ENCODE results near the gene EPB41. TPM values are rescaled to one million over a fixed set of nuclear protein-coding genes. Genes with fewer than 3 reads are reported as not detected.
"Not testable (repeated sequence)": the region's sequence is repeated elsewhere in the genome, so short reads cannot be mapped to it uniquely, and the experiment has no call there.

EPB41 gene
- total RNA-seq, 2 experiments from 2014 or later: 94.5 to 95.4 TPM

DNA sequence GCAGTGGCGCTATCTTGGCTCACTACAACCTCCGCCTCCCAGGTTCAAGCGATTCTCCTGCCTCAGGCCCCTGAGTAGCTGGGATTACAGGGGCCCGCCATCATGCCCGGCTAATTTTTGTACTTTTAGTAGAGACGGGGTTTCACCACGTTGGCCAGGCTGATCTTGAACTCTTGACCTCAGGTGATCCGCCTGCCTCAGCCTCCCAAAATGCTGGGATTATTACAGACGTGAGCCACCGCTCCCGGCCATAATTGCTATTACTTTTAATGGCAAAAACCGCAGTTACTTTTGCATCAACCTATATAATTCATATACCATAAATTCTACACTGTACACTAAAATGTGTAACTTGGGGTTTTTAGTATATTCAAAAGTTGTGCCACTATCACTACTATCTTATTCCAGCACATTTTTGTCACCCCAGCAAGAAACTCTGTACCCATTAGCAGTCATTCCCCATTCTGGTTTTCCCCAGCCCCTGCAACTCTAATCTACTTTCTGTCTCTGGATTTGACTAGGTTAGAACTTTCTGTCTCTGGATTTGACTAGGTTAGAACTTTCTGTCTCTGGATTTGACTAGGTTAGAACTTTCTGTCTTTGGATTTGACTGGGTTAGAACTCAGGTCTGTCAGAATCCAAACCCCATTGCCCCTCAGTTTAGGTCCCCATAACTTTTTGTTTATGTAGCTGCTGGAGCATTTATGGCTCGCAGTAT is 47.9 kb downstream of the EPB41 start:
- not testable (repeated sequence) for H3K4me3 Mint-ChIP-seq; ATAC-seq; H3K27me3 Mint-ChIP-seq (ENCODE audit: low read depth); H3K27ac Mint-ChIP-seq; H3K9me3 Mint-ChIP-seq (ENCODE audit: insufficient read depth); DNase-seq; H3K36me3 Mint-ChIP-seq (ENCODE audit: low read depth)
- ChIA-PET POLR2A (interaction anchor here (0.8 kb wide), 1 partner anchor 48 kb away, joined by 3 read pairs; the partner anchor contains the start of gene EPB41), CTCF (interaction anchor here (0.6 kb wide), 1 partner anchor 152 kb away, joined by 4 read pairs; no protein-coding TSS in a partner anchor)
- peaks cover 32% of the 10 kb centered on the region for H3K4me1 Mint-ChIP-seq (ENCODE audit: low read depth)

DNA sequence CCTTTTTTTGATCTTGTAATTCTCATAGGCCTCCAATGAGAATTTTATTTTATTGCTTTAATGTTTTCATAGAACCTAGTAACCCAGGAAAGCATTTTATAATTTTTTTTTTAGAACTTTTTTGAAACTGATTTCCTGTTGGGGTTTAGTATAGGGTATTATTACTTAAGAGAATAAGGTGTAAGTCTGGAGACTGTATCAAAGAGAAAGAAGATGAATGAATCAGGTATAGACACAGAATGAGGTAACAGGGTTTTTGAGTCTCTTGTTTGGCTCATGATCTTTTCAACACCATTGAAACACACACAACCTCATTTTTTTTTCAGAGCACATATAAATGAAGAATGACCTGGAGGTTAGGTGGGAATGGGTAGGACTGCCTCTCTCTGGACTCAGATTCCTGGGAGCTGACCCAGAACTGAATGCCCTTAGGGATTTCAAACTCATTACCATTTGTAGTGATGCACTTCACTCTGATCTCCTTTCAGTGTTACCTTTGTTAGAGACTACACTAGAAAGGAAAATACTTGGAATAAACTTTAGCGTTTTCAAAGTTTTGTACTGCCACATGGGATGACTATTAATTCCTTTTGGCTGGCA is 51.0 kb downstream of the EPB41 start:
- ChIA-PET CTCF (no interaction called here), POLR2A (no interaction called here)
- Mint-ChIP-seq H3K9me3 (ENCODE audit: insufficient read depth) (no peaks in the 10 kb centered on the region), H3K27me3 (ENCODE audit: low read depth) (no peaks in the 10 kb centered on the region), H3K4me3 (no peak overlapping the region), H3K4me1 (ENCODE audit: low read depth) (peaks cover 25% of the 10 kb centered on the region), H3K36me3 (ENCODE audit: low read depth) (peaks cover 5% of the 10 kb centered on the region), H3K27ac (no peak overlapping the region)
- no peak for ATAC-seq
- no peak for DNase-seq

DNA sequence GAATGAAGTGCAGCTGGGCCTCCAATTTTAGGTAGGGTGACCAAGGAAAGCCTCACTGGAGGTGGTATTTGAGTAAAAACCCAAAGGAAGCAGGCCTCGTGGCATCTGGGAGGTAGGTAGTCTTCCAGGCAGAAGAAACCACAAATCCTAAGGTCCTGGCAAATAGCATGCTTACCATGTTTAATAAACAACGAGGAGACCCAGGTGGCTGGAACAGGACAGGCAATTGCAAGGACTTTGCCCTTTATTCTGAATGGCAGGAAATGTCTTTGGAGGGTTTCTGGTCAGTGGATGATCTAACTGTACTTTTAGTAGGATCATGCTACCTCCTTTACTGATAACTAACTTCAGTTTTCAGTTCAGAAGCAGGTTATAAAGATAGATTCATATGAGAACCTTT is 52.2 kb downstream of the EPB41 start:
- Mint-ChIP-seq H3K27ac (no peak overlapping the region), H3K27me3 (ENCODE audit: low read depth) (no peaks in the 10 kb centered on the region), H3K36me3 (ENCODE audit: low read depth) (peaks cover 8% of the 10 kb centered on the region)

DNA sequence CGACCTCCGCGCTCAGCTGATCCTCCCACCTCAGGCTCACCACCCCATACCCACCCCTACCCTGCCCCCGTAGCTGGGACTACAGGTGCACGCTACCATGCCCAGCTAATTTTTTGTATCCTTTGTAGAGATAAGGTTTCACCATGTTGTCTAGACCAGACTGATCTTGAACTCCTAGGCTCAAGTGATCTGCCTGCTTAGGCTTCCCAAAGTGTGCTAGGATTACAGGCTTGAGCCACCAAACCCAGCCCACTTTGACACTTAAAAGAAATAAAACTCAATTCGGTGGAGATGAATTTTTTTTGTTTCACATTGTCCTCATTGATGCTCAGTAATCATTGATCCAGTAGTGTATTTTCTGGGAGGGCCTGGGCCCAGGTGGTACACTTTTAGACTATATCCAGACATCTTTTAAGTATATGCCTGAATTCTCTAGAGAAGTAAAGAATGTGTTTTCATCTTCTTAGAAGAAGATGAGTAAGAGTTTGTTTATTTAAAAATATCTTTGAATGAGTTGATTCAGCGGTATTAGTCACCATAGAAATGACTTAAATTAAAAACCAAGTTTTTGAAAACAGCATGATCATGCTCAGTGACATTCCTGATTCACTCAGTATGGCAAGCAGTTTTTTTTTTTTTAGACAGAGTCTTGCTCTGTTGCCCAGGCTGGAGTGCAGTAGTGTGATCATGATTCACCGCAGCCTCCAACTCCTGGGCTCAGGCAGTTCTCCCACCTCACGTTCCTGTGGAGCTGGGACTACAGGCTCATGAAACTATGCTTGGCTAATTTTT is 57.8 kb downstream of the EPB41 start:
- peaks cover 18% of the 10 kb centered on the region for H3K4me1 Mint-ChIP-seq (ENCODE audit: low read depth)

More for the DNA sequence above, 52.2 kb downstream of the EPB41 start:
- POLR2A ChIA-PET: no interaction called here
- CTCF ChIA-PET: no interaction called here
- Mint-ChIP-seq H3K9me3 (ENCODE audit: insufficient read depth) (no peaks in the 10 kb centered on the region), H3K4me1 (ENCODE audit: low read depth) (peaks cover 20% of the 10 kb centered on the region), H3K4me3 (no peak overlapping the region)
- ATAC-seq (no peak), DNase-seq (no peak)

DNA sequence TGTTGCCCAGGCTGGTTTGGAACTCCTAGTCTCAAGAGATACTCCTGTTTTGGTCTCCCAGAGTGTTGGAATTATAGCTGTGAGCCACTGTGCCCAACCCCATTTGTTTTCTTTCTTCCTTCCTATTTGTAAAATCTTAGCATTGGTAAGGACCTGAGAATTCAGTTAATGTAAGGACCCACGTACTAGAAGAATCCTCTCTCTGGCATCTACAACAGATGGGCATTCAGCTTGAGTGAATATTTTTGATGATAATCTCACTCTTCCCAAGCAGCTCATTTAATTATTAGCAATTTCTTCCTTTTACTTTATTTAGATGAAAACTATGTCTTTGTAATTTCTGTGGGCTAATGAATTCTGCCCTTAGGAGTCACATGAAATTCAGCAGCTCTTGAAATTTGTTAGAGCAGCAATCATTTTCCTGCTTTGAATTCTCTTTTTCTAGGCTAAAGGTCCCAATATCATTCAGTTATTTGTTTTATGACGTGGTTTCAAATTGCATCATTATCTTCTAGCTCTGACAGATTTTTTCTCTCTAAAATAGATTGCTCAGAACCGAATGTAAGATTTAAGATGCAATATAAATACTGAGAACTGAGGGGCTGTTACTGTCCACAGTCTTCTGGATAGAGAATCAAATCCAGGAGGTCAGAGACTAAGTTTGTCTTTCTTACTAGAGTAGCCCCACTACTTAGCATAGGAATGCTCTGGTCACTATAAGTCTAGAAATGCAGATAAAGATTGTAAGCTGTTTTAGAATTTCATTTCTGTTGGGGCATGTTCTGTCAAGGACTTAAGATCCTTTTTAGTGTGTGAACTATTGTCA is 59.4 kb downstream of the EPB41 start:
- peaks cover 21% of the 10 kb centered on the region for H3K4me1 Mint-ChIP-seq (ENCODE audit: low read depth)
- H3K27ac Mint-ChIP-seq: no peak overlapping the region
- CTCF ChIA-PET: interaction anchor here (1.0 to 1.3 kb wide), 3 partner anchors 42 to 60 kb away, joined by 3 read pairs; no protein-coding TSS in a partner anchor

More for the DNA sequence above, 57.8 kb downstream of the EPB41 start:
- peaks cover 15% of the 10 kb centered on the region for H3K36me3 Mint-ChIP-seq (ENCODE audit: low read depth)
- H3K27ac Mint-ChIP-seq: peak overlapping the region; percentile 43
- H3K9me3 Mint-ChIP-seq (ENCODE audit: insufficient read depth): no peaks in the 10 kb centered on the region
- H3K27me3 Mint-ChIP-seq (ENCODE audit: low read depth): no peaks in the 10 kb centered on the region
- ChIA-PET CTCF (interaction anchor here (0.6 to 0.8 kb wide), 2 partner anchors 91 to 508 kb away, joined by 3 read pairs; no protein-coding TSS in a partner anchor), POLR2A (no interaction called here)
- DNase-seq: no peak
- no peak for ATAC-seq
- no peak overlapping the region for H3K4me3 Mint-ChIP-seq

DNA sequence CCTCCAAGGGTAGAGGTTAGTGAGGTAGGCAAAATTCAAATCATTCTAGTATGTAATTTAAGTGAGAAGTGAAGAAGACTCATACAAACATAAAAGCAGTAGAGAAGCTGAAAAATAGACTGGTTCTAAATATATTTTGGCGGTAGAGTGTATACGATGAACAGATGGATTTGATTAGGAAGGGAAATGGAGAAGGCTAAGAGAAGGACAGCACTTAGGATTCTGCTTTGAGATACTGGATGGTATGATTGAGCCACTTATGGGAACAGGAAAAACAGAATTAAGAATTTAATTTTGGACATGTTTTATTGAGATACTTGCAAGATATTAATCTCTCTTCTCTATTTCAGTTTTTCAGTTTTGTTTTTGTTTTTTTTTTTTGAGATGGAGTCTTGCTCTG is 60.1 kb downstream of the EPB41 start:
- Mint-ChIP-seq H3K4me3 (no peak overlapping the region), H3K9me3 (ENCODE audit: insufficient read depth) (no peaks in the 10 kb centered on the region), H3K36me3 (ENCODE audit: low read depth) (peaks cover 17% of the 10 kb centered on the region), H3K27me3 (ENCODE audit: low read depth) (no peaks in the 10 kb centered on the region), H3K27ac (no peak overlapping the region), H3K4me1 (ENCODE audit: low read depth) (peaks cover 21% of the 10 kb centered on the region)
- DNase-seq (no peak), ATAC-seq (no peak)
- ChIA-PET CTCF (interaction anchor here (1.3 kb wide), 1 partner anchor 42 kb away, joined by 3 read pairs; no protein-coding TSS in a partner anchor), POLR2A (no interaction called here)

More for the DNA sequence above, 59.4 kb downstream of the EPB41 start:
- DNase-seq: no peak
- H3K27me3 Mint-ChIP-seq (ENCODE audit: low read depth): no peaks in the 10 kb centered on the region
- H3K9me3 Mint-ChIP-seq (ENCODE audit: insufficient read depth): no peaks in the 10 kb centered on the region
- H3K36me3 Mint-ChIP-seq (ENCODE audit: low read depth): peaks cover 17% of the 10 kb centered on the region
- no peak overlapping the region for H3K4me3 Mint-ChIP-seq
- no peak for ATAC-seq
- POLR2A ChIA-PET: no interaction called here

DNA sequence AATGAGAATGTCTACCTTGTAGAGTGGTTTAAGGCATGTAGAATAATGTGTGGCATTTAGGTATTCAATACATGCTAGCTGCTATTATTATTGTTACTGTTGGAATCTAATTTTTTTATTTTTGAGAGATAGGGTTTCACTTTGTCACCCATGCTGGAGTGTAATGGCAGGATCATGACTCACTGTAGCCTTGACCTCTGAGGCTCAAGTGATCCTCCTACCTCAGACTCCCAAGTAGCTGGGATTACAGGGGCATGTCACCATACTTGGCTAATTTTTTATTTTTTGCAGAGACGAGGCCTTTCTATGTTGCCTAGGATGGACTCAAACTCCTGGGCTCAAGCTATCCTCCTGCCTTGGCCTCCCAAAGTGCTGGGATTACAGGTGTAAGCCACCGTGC is 61.9 kb downstream of the EPB41 start:
- POLR2A ChIA-PET: interaction anchor here (0.7 kb wide), 1 partner anchor 49 kb away, joined by 3 read pairs; no protein-coding TSS in a partner anchor
- DNase-seq (no peak), ATAC-seq (no peak)
- Mint-ChIP-seq H3K4me1 (ENCODE audit: low read depth) (peaks cover 26% of the 10 kb centered on the region), H3K27me3 (ENCODE audit: low read depth) (no peaks in the 10 kb centered on the region), H3K27ac (no peak overlapping the region), H3K4me3 (no peak overlapping the region), H3K9me3 (ENCODE audit: insufficient read depth) (no peaks in the 10 kb centered on the region), H3K36me3 (ENCODE audit: low read depth) (peaks cover 20% of the 10 kb centered on the region)
- CTCF ChIA-PET: interaction anchor here (1.1 to 1.3 kb wide), 3 partner anchors 10 to 226 kb away, joined by 3 to 4 read pairs (median 3); no protein-coding TSS in a partner anchor

DNA sequence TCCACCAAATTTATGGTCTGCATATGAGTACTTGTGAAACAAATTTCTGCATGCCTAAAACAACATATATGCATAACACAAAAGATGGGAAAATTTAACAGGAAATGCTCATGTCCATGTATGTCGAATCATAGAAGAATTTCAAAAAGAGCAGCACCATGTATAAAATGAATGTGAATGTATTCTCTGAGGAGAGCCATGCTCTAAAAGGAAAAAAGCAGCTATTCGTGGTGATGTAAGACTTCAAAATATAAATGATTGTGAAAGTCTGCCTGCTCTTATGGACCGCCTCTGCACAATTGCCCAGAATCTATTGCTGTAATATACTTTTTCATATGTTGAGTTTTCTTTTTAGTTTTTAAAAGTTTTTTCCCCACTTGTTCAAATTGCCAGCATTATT is 66.8 kb downstream of the EPB41 start:
- CTCF ChIA-PET: no interaction called here
- Mint-ChIP-seq H3K4me1 (ENCODE audit: low read depth) (peaks cover 13% of the 10 kb centered on the region), H3K4me3 (no peak overlapping the region), H3K9me3 (ENCODE audit: insufficient read depth) (peaks cover 5% of the 10 kb centered on the region), H3K27me3 (ENCODE audit: low read depth) (no peaks in the 10 kb centered on the region), H3K36me3 (ENCODE audit: low read depth) (peaks cover 18% of the 10 kb centered on the region), H3K27ac (no peak overlapping the region)
- no peak for DNase-seq
- ATAC-seq: no peak
- POLR2A ChIA-PET: no interaction called here

DNA sequence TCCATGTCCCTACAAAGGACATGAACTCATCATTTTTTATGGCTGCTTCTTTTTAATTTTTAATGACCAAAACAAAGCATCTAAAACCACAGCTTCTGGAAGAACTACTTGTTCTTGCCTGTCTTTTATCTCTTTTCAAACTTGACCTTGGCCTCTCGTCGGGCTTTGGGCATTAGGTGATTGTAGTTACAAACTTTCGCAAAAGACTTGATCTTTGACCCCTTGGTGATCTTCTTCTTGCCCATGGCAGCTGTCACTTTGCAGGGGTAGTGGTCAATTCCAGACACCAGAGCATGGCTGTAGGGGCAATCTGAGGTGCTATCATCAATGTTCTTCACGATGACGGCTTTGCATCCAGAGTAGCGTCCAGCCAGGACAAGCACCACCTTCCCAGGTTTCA is 67.8 kb downstream of the EPB41 start:
- ATAC-seq: no peak
- Mint-ChIP-seq H3K9me3 (ENCODE audit: insufficient read depth) (peaks cover 5% of the 10 kb centered on the region), H3K27ac (no peak overlapping the region), H3K4me3 (no peak overlapping the region), H3K4me1 (ENCODE audit: low read depth) (peaks cover 15% of the 10 kb centered on the region), H3K27me3 (ENCODE audit: low read depth) (no peaks in the 10 kb centered on the region), H3K36me3 (ENCODE audit: low read depth) (peaks cover 18% of the 10 kb centered on the region)
- ChIA-PET POLR2A (no interaction called here), CTCF (interaction anchor here (1.3 kb wide), 1 partner anchor 100 kb away, joined by 3 read pairs; no protein-coding TSS in a partner anchor)
- DNase-seq: no peak

DNA sequence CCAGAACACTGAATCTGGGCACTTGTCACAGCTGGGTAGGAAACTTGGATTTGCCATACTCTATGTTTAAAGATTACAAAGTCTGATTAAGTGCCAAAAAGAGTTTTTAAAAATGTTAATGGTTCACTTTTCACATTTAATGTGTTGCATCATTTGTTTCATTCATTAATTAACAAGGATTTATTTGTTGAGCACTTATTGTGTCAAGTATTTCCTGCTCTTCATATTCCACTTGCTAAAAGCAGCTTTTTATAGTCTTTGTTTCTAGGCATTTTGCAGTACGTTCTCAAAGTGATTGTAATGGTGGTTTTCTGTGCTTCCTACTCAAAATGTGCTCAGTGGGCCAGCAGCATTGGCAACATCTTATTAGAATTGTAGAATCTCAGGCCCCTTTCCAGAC is 68.7 kb downstream of the EPB41 start:
- Mint-ChIP-seq H3K9me3 (ENCODE audit: insufficient read depth) (peaks cover 5% of the 10 kb centered on the region), H3K4me3 (no peak overlapping the region), H3K27ac (no peak overlapping the region), H3K36me3 (ENCODE audit: low read depth) (peaks cover 20% of the 10 kb centered on the region), H3K4me1 (ENCODE audit: low read depth) (peaks cover 12% of the 10 kb centered on the region), H3K27me3 (ENCODE audit: low read depth) (no peaks in the 10 kb centered on the region)
- ChIA-PET POLR2A (no interaction called here), CTCF (interaction anchor here (1.3 kb wide), 1 partner anchor 101 kb away, joined by 3 read pairs; no protein-coding TSS in a partner anchor)
- no peak for DNase-seq
- ATAC-seq: no peak
